SKM-1 treated with dmso at 0.1 percent for 144 hours (cell line): Measurements from ENCODE around the gene PCDHGC4.

Source experiments
- DNase-seq: peaks from one replicate; lab custom pipeline; 2025; ENCODE audit not compliant: unreplicated experiment; lab: John Stamatoyannopoulos, UW

The PCDHGC4 gene

GRCh38 chr5:141484641-141485311 is at the start of gene PCDHGC4:
Gene PCDHGC4, plus strand, starts transcription at chr5:141485030. Its CDS starts 144 bp downstream, at chr5:141485174.
- DNase-seq, result no peak

DNA sequence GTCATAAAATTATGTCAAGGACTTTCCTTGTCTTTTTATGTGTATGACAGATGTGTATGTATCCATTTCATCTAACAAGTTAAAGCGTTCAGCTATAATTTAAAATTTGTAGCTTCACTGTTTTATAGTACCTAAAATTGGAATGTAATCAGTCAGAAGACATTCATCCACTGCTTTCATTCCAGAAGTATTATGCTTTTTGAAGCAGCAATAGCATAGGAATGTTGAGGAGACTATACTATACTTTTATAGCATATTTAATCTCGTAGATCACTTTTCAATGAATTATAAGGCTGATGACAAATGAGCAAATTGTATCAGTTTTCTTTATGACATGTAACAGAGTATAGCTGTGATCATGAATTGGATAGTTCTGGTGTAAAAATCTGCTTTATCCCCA is 47.6 kb upstream of the PCDHGC4 start:
- DNase-seq, result no peak

GRCh38 chr5:141439411-141440141 is 45.3 kb upstream of the PCDHGC4 start:
- no peak for DNase-seq

- no peak for DNase-seq
Observed at GRCh38 chr5:141440341-141440740, 44.5 kb upstream of the PCDHGC4 start.

DNA sequence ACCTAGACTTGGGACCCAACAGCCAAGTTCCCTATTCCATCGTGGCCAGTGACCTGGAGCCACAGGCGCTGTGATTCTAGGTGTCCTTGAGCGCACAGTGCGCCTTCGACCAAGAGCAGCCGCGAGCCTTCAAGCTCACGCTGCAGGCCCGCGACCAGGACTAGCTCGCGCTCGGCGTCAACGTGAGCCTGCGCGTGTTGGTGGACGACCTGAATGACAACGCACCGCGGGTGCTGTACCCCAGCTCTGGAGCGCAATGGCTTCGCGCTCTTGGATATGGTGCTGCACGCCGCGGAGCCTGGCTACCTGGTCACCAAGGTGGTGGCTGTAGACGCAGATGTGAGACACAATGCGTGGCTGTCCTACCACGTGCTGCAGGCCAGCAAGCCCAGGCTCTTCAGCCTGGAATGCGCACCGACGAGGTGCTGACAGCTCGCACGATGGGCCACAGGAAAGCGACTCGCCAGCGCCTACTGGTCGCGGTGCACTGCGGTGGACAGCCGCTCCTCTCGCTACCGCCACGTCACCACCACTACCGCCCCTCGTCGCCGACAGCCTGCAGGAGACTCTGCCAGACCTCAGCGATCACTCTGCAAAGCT is 43.2 kb upstream of the PCDHGC4 start:
- no peak for DNase-seq

- DNase-seq, result no peak
Observed at GRCh38 chr5:141465351-141465750, 19.5 kb upstream of the PCDHGC4 start.

- peak; percentile 74 for DNase-seq
Observed at GRCh38 chr5:141475625-141476131, 9.2 kb upstream of the PCDHGC4 start, which contains the start of gene PCDHGC3. Gene PCDHGC3, plus strand, starts transcription at chr5:141475966. Its CDS starts 151 bp downstream, at chr5:141476117.

GRCh38 chr5:141476132-141476911 is 8.5 kb upstream of the PCDHGC4 start:
- DNase-seq, result peak; percentile 23

GRCh38 chr5:141477044-141477575 is 7.7 kb upstream of the PCDHGC4 start:
- DNase-seq, result no peak

GRCh38 chr5:141477815-141478214 is 7.0 kb upstream of the PCDHGC4 start:
- DNase-seq, result no peak

GRCh38 chr5:141478321-141478945 is 6.4 kb upstream of the PCDHGC4 start:
- DNase-seq, result no peak

- peak; percentile 19 for DNase-seq
Observed at GRCh38 chr5:141479776-141480175, 5.1 kb upstream of the PCDHGC4 start.

DNA sequence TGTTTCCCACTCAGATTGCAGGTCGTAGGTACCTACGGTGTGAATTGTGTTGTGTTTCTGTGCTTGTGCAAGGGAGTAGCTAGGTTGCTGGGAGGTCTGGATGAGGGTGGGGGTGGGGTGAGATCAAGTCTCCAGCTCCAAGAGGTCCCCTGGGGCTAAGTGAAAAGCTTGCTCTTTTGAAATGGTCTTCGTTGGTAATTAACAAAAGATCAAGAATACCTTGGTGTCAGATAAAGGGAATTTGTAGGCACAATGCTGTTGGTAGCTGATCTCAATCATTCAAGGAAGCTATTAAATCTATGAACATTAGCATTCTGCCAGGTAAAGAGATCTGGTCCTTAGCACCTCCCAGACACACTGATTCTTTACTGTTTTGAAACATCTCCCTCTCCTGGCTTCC is 928 bp upstream of the PCDHGC4 start:
- no peak for DNase-seq

DNA sequence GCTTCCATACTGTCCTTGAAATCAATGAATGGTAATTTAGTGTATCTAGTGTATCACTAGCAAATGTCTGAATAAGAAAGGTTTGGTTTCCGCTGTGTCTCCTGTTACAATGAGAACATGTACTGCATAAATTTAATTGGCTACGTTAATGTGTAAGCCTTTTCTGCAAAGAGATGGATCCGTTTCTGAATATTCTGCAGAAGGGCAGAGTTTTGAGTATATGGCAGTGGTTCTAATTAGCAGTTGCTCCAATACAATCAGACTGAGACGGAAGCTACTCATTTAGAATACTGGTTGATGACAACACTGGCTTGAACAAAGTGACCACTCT is 555 bp upstream of the PCDHGC4 start:
- no peak for DNase-seq

DNA sequence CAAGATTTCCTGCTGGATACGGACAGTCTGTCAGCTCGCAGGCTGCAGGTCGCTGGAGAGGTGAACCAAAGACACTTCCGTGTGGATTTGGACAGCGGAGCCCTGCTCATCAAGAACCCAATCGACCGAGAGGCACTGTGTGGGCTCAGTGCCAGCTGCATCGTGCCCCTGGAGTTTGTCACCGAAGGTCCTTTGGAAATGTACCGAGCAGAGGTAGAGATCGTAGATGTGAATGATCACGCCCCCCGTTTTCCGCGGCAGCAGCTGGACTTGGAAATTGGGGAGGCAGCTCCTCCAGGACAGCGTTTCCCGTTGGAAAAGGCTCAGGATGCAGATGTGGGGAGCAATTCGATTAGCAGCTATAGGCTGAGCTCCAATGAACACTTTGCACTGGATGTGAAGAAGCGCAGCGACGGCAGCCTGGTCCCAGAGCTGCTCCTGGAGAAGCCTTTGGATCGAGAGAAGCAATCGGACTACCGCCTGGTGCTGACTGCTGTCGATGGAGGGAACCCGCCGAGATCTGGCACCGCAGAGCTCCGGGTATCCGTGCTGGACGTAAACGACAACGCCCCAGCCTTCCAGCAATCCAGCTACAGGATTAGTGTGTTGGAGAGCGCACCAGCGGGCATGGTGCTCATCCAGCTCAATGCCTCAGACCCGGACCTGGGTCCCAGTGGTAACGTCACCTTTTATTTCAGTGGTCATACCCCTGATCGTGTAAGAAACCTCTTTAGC is 658 bp downstream of the PCDHGC4 start:
- no peak for DNase-seq

- no peak for DNase-seq
Observed at GRCh38 chr5:141486091-141486490, 1.3 kb downstream of the PCDHGC4 start.

DNA sequence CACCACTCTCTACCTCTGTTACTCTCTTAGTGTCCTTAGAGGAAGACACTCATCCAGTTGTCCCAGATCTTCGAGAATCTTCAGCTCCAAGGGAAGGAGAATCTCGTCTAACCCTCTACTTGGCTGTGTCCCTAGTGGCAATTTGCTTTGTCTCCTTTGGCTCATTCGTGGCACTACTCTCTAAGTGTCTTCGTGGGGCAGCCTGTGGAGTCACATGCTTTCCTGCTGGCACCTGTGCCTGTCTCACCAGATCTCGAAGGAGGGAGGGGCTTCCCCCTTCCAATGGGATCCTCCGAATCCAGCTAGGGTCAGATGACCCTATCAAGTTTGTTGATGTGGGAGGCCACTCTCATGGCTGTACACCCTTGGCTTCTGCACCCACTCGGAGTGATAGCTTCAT is 2.3 kb downstream of the PCDHGC4 start:
- no peak for DNase-seq

- no peak for DNase-seq
Observed at GRCh38 chr5:141488591-141489561, 4.0 kb downstream of the PCDHGC4 start, which contains the start of gene PCDHGC5. Gene PCDHGC5, plus strand, starts transcription at chr5:141489081. Its CDS starts 160 bp downstream, at chr5:141489241.

DNA sequence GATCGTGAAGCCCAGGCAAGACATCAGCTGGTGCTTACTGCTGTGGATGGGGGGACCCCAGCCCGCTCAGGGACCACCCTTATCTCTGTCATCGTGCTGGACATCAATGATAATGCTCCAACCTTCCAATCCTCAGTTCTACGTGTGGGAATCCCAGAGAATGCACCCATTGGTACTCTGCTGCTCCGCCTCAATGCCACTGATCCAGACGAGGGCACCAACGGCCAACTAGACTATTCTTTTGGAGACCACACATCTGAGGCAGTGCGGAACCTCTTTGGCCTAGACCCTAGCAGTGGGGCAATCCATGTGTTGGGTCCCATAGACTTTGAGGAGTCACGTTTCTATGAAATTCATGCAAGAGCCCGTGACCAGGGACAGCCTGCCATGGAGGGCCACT is 5.0 kb downstream of the PCDHGC4 start:
- no peak for DNase-seq
